LNCAP (cell line): Measurements from ENCODE around the gene ZNF768.

ENCODE experiments used
- TF ChIP-seq, protein P1 (sequence below): fragments of 450-650 bp; IDR thresholded peaks from 2 replicates; pipeline ENCODE4 v1.5.1; 2017; ENCODE audit warnings: mild to moderate bottlenecking

The ZNF768 gene

DNA sequence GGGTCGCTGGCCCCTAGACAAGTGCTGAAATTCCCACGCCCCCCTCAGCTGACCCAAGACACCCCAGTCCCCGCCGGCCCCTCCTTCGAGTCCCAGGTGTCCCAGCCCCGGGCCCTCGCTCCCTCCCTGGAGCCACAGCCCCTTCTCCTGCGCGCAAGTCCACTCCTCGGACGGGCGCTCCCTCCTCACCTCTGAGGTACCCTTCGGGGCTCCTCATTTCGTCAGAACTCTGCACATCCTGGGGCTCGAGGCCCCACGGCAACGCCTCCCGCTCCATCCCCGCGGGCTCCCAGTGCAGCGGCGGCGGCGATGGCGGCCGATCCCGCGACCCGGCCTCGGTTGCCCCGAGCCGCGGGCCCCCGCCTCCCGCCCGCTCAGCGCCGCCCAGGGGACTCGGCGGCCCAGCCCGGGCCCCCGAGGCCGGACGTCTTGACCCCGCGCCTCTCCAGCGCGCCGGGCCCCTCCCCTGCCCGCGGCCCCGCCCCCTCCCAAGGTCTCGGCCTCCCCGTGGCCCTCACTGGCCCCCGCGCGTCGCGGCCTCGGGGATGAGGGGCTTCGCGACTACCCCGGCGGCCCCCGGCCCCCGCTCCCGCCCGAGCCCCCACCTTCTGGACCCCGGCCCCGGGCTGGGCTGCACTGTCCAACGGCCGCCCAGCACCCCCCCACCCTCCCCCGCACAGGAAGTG is at the start of gene ZNF768:
Gene ZNF768 (minus strand): TSS at position 430 of the 686 bp plus-strand sequence. CDS start 153 bp downstream, at position 277.
- TF ChIP-seq, protein P1, sequence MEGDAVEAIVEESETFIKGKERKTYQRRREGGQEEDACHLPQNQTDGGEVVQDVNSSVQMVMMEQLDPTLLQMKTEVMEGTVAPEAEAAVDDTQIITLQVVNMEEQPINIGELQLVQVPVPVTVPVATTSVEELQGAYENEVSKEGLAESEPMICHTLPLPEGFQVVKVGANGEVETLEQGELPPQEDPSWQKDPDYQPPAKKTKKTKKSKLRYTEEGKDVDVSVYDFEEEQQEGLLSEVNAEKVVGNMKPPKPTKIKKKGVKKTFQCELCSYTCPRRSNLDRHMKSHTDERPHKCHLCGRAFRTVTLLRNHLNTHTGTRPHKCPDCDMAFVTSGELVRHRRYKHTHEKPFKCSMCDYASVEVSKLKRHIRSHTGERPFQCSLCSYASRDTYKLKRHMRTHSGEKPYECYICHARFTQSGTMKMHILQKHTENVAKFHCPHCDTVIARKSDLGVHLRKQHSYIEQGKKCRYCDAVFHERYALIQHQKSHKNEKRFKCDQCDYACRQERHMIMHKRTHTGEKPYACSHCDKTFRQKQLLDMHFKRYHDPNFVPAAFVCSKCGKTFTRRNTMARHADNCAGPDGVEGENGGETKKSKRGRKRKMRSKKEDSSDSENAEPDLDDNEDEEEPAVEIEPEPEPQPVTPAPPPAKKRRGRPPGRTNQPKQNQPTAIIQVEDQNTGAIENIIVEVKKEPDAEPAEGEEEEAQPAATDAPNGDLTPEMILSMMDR, result no peak

DNA sequence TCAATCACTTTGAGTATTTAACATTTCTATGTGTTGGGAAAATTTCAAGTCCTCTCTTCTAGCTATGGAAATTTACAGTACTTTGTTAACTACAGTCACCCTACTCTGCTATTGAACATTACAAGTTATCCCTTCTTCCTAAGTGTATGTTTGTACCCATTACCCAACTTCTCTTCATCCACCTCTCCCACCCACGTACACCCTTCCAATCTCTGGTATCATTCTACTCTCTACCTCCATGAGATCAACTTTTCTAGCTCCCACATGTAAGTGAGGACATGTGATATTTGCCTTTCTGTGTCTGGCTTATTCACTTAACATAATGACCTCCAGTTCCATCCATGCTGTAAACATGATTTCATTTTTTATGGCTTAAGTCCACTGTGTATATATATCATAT is 48.3 kb upstream of the ZNF768 start:
- TF ChIP-seq, protein P1, result no peak

DNA sequence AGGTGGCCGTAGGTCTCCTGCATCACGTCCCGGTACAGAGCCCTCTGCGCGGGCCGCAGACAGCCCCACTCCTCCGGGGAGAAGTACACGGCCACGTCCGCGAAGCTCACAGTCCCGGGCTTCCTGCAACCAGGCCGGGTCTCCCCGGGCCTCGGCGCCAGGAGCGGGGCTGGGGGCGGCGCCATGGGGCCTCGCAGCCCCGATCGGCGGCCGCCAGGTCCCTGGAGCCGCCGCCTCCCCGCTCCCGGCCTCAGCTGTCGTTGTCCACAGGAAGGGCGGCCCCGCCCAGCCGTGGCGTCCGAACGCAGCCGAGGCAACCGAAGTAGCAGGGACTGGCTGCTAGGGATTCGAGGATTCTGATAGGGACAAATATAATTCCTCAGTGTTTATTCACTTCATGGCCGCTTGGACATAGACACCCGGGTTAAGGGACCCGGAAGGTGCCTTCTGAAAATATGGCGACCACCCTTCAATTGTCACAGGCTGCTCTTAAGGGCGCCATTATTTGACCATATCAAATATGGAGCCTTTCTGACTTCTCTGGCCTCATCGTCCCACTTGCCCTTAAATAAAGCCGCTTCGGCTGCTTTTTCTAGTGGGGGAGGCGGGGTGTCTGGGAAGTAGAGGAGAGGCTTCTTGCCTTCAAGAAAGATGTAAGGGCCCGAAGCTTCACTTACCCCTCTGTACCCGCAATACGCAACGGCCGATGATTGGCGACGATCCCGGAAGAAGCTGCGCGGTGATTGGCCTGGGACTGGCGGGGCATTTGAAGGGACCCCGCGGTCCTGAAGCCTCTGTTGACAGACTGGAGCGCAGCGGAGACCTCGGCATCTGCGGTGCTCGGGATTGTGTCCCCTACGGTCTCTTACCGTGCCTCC is 45.3 kb upstream of the ZNF768 start, which contains the start of gene ZNF688:
Gene ZNF688 (minus strand): TSS at position 270 of the 878 bp plus-strand sequence. CDS start 85 bp downstream, at position 185.
- TF ChIP-seq, protein P1, result no peak

DNA sequence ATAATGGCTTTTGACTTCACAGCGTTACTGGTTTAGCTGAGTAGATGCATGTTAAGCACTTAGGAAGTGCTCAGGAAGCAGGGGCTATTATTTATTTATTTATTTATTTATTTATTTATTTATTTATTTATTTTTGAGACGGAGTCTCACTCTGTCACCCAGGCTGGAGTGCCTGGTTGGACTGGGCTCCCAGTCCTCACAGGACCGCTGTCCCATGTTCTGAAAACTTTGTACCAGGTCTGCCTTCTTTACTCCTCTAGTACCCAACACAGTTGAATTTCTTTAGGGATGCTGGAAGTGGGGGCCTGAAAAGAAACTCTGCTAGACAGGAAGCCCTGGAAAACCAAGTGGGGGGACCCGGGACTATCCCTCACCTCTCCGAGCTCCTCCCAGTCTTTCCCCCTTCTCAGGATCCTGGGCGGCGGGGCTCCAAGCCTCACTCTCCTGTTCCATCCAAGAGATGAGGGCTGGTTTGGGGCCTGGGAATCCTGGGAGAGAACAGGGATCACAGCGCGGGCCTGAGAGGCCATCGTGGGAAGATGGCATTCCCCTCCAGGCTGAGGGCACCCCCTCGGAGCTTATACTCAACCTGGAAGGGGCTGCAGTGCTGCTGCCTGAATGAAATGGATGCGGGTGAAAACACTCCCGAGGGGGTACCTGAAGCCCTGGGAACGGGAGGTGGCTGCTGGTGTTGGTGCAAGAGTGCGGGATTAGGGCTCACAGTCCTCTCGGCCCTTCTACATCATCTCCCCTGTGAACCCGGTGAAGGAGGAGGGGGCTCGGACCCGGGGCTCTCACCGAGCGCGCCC is 44.5 kb upstream of the ZNF768 start:
- TF ChIP-seq, protein P1, result no peak

DNA sequence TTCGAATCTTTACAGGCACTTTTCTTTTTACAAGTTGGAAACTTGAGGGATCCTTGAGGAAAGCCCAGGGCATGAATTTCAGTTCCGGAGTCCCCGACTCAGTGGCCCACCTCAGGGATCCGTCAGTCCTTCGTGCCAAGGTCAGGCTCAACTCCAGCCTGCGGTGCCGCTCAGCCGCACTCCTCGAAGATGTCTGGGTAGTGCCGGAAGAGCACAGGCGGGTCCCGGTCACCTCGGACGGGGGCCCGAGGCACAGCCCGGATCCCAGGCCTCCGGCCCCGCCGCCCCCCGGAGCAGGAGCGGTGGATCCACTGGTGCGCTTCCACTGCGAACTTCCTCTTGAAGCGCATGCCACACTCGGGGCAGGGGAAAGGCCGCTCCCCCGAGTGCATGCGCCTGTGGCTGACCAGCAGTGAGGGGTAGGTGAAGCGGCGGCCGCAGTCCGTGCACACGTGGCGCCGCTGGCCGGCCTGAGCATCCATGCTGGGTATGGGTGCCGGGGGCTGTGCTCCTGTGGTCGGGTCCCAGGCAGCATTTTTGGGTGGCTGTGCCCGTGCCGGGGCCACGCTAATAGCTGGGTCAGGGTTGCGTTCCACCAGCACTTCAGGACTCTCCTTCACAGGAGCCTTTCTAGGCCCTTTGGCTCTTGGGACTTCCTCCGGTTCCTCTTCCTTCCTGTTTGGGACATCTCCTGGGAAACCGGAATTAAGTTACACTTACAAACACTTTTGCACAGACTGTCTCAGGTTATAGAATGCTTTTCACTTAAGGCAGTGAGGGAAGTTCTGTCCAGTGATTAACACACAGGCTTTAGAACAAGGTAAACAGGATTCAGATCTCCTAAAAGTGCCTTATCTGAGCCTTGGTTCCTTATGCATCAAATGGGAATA is 43.6 kb upstream of the ZNF768 start:
- TF ChIP-seq, protein P1, result no peak

DNA sequence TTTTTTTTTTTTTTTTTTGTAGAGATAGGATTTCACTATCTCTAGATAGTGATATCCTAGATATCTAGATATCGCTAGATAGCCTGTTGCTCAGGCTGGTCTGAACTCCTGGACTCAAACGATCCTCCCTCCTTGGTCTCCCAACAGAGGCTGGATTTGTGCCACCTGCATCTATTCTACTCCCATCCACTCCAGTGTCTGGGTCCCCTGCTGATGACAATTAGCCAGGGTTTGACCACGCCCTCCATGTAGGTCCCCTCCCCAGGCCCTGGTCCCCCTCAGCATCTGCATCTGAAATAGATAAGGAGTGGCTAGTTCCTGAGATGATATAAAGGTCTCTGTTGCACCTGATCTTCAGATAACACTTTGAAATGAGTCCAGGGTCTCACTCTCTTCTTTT is 42.9 kb upstream of the ZNF768 start:
- TF ChIP-seq, protein P1, result no peak
